GM19035 (cell line): Measurements from ENCODE around the gene FAM20C.
"Not testable (repeated sequence)": the region's sequence is repeated elsewhere in the genome, so short reads cannot be mapped to it uniquely, and the experiment has no call there.

ENCODE experiments used
- ATAC-seq: cut with Tn5 transposase; IDR thresholded peaks from one replicate; pipeline ENCODE4 v1.9.1; 2021; ENCODE audit not compliant: unreplicated experiment

Gene FAM20C

DNA sequence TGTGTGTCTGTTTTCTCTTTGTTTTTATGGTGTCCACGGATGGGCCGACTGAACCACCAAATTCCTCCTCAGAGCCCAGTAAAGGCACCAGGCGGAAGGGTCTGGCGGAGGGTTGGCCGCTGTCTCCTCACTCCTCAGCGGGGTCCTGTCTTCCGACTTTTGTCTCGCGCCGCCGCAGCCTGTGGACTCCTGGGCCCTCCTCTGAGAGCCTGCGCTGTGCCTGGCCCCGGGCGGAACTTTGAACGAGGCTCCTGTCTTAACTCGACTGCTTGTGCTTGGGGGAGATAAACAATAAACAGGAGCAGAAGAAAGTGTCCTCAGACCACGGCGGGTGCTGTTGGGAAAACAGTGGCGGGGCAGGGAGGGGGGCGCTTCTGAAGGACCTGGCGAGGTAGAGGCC lies 2.2 kb upstream of the FAM20C start:
- ATAC-seq, result no peak

DNA sequence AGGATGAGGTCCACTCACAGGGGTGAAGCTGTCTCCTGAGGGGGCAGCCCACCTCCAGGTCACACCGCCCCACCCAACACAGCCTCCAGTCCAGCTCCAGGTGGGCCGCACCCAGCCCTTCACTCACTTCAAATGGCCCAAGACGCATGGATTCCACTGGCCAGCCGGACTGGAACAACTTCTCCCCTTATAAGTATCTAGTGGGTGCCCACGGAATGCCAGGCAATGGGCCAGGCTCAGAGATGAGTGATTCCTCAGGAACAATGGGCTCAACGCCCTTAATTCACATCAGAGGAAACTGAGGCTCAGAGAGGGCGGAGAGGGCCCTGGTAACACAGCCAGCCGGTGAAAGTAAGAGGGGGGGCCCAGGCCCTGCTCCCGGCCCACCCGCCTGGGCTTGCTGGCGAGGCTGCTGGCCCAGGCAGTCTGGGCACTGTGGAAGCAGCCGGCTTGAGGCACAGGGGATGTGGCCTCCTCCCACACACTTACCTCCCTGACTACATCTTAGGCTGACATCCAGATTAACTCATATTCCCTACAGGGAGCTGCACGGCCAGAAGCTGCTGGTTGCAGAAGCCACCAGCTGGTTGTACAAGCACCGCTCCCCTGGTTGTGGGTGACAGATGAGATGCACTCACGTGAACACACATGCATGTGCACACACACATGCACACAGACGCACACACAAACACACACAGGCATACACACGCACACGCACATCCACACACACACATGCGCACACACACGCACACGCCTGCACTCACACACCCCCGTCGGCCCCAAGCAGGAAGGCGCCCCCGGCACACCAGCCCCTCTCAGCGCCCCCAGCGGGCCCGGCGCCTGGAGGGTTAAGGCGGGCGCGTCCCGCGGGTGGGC lies 1.0 kb upstream of the FAM20C start:
- no peak for ATAC-seq

DNA sequence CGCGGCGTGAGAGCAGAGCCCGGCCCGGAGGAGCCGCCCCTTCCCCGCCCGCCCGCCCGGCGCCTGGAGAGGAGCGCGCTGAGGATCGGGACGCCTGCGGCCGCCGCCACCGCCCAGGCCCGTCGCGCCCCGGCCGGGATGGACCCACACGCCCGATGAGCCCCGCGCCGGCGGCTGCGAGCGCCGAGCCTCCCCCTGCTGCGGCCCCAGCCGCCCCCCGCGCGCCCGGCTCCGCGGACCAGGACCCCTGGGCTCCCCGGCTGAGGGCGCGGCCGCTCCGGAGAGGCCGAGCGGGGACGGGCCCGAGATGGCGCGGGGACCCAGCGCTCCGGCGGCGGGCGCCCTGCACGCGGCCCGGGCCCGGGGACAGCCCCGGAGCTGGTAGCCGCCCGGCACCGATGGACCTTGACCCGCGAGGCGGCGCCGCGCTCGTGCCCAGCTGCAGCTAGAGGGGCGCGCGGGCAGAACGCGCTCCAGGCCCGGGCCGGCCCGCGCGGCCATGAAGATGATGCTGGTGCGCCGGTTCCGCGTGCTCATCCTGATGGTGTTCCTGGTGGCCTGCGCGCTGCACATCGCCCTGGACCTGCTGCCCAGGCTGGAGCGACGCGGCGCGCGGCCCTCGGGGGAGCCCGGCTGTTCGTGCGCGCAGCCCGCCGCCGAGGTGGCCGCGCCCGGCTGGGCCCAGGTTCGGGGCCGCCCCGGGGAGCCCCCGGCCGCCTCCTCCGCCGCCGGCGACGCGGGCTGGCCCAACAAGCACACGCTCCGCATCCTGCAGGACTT lies 520 bp downstream of the FAM20C start:
- ATAC-seq, result no peak

DNA sequence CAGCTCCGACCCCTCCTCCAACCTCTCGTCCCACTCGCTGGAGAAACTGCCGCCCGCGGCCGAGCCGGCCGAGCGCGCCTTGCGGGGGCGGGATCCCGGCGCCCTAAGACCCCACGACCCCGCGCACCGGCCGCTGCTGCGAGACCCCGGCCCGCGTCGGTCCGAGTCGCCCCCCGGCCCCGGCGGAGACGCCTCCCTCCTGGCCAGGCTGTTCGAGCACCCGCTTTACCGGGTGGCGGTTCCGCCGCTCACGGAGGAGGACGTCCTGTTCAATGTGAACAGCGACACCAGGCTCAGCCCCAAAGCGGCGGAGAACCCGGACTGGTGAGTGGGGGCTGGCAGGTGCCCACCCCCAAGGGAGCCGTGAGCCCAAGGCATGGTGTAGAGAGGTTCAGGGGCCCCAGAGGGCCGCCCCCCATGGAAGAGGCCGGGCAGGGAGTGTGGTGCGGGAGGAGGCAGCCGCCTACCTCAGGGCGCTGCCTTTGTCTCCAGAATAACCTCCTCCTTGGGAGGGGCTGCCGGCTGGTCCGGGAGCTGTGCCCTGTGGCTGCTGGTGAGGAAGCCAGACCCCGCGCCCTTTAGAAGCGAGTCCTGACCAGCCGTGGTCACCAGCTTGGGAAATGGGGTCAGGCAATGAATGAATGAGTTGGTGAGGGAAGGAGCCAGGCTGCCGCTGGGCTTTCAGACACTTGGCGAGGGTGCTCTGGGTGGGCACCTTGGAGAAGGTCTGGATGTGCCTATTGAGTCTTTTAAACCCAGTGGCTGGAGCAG lies 1.3 kb downstream of the FAM20C start:
- ATAC-seq, result no peak

DNA sequence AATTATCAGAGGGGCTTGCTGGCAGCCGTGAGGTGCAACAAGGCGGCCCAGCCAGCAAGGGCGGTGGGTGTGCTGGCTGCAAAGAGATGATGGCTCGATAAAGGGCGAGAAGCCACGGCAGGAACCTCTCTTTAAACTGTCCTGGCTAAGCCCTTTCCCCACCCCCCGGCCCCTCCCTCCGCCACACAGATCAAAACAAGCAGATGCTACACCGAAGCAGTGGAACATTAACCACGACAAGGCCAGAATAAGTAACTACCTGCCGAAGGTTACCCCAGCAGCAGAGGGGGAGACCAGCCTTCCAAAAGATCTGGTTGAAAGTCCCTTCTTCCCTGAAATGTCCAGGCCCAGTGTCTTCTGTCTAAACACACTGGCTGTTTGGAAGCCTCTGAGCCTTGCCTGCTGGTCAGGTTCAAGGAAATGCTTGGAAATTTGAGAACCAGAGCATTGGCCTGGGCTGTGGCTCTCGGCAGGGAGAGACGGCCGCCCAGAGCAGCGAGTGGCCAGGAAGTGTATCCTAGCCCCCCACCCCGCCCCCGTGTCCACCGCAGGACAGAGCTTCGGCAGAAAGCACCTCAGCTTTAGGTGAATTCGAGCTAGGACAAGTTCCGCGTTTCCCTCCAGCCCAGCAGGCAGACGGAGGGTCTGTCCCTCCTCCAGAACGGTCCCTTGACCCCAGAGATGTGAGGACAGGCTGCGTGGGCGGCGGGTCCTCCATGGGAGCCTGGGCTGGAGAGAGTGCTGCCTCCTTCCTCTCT lies 2.1 kb downstream of the FAM20C start:
- no peak for ATAC-seq

DNA sequence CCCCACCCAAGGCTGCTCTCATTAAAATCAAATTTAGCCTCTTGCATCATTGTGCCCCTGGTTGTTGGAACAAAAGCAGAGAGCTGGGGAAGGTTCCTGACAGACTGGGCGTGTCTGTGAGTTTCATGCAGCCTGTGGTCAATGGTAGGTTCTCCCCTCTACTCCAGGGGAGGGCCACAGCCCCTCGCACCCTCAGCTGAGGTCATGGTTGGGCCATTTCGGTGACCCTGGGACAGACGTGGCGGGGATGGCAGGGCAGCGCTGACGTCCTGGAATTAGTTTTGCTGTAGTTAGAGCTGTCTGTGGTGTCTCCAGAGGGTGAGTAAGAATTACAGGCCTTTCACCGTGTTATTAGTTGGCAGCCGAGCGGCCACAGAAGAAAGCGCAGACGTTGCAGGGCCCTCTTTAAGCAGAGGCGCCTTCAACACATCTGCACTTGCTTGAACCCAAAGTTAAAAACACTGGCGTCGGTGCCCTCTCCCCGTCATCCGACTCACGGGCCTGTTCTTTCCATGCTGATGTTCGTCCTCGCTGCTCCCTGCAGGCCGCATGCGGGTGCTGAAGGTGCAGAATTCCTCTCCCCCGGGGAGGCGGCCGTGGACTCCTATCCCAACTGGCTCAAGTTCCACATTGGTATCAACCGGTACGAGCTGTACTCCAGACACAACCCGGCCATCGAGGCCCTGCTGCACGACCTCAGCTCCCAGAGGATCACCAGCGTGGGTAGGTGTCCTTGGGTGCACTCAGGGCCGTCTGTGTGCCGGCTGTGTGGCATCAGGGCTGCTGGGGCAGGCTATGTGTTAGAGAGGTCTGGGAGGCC lies 2.8 kb downstream of the FAM20C start:
- no peak for ATAC-seq

DNA sequence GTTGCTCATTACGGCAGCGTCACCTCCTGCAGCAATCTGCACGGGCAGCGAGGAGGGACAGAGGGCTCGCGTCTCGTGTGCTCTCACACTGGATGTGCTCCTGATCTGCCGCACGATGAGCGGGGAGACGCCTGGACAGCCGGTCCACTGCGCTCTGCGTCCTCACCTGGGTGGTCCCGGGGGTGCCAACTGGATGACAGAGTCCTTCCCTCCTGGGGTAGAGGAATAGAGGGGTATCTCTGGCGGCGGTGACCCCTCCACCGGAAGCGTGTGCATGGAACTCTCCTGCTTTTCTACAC lies 3.4 kb downstream of the FAM20C start:
- no peak for ATAC-seq

DNA sequence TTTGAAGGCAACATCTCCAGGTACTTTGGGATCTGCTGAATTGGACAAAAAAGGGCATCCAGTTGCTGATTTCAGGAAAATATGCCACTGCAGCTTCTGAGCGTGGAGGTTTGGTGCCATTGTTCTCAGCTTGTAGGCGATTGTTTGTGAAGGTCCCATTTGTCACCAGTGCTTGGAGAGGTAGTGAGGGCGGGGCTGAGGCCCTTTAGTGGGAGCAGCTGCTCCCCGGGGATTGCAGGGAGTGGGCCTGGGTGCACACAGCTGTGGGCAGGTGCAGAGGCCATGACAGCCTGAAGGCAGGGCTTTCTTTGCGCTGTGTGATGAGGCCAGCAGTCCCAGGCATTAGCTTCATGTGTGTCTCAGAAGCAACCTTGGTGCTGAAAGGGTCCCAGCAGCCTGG lies 3.9 kb downstream of the FAM20C start:
- no peak for ATAC-seq

DNA sequence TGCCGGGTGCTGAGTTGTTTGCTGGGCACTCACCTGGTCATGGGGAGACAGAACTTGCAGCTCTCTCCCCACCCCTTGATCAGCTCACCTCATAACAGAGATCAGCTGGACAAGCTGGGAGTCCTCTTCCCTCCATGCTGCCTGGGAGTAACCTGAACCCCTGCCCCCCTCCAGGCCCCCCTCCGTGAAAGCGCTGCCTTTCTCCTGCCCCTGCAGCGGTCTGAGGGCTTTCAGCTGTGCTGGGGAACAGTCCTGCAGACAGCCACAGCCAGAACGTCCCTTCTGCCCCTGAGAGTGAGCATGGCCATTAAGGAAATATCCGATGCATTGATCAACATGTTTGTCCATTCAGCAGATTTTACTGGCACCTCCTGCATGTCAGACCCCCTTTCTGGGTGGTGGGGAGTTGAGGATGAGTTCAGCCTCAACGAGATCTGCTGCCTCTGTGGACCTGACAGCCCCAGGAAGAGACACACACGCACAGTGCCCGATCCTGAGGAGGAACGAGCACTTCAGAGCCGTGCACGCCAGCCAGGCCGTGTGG lies 4.5 kb downstream of the FAM20C start:
- no peak for ATAC-seq

DNA sequence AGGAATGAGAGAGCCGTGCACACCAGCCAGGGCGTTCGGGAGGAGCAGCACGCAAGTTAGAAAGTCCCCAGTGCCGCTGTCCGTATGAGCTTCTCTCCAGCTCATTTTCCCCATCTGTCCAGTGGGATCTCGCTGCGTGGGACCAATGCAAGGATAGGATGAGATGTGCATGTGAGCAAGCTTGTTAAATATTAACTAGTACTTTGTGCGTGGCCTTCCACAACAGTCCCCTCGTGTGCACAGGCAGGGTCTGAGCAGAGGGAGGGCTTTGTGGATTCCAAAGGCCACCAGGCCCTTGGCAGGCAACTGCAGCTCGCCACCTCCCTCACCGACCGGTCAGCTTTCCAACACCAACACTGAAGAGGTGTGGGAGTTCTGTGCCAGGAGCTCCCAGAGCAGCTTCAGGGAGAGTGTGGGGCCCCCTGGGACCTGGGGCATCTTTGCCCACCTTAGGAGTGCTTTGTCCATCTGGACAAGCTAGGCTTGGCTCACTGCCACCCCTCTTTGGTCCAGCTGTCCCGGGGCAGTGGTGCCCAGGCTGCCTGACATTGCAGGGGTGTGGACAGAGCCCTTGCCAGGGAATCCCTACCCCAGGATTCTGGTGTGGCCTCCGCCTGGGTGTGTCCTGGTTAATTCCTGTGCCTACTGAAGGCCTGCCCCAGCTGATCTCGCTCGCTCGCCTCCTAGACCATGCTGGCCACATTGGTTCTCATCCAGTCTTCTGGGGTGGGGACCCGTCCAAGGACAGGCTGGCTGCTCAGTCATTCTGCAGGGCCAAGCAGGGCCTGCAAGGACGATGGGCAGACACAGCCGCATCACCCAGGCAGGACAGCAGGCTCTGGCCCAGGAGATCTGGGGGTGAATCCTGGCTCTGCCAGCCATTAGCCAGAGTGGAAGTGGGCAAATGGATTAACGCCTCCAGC lies 5.3 kb downstream of the FAM20C start:
- no peak for ATAC-seq

DNA sequence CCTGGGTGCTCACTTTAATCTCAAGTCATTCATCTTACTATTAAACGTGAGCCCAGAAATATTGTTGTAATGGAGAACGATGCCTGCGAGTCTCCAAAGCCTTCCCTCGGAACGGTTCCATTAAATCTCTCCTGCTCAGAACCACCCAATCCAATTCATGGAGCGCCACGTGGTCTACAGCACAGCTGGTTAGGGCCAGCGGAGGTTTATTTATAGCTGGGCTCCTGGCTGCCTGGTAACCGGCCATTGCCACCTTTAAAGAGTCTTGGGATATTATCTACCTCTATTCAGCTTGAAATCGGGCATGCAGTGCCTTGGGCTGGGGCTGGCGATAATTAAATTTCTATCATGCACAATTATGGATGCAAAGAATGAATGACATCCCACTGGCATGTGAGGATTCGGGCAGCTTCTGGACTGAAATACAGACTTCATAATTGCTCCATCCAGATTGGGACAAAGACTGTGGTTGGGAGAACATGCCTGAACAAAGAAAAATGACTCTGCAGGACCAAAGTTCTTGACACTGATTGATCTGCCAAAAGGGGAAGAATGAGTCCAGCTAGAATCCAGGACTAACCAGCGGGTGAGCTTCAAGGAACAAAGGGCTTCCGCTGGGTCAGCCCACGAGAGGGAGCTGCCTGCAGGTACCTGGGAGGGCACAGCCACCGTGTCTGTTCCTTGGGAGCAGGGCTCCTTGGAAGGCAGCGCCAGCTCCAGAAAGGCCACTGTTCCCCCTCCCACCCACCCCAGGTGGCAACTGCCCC lies 7.3 kb downstream of the FAM20C start:
- ATAC-seq, result no peak

DNA sequence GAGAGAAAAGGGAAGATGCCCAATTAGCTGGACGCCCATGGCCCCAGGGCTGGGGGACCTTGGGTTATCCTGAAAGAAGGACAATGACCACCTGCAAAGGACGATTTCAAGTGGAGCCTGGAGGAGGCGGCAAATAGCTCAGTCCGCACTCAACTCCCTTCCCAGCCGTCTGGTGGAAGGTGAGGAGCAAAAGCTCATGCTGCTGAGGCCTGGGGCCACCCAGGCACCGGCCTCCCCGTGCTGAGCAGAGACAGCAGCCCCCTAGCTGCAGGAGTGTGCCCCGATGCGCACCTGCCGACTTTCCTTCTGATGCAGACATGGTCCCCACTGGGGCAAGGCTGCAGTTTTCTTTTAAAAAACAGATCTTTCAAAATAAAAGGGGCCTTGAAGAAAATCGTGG lies 7.9 kb downstream of the FAM20C start:
- no peak for ATAC-seq

DNA sequence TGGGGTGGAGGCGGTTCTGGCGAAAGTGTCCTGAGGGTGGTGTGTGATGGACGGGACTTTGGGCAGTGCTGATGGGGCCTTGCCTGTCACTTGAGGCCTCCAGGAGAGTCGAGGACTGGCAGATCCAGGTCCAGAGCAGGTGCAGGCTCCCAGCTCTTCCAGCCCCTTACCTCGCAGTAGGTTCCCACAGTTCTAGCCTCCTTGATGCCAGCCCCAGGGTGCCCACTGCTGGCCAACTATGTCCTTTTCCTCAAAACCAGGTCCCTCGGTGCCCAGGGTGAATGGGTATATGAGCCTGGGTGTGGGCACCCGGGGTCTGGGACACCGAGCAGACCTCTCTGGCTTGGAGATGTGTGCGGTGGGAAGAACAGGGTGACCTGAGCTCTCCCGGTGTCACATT lies 8.3 kb downstream of the FAM20C start:
- no peak for ATAC-seq

DNA sequence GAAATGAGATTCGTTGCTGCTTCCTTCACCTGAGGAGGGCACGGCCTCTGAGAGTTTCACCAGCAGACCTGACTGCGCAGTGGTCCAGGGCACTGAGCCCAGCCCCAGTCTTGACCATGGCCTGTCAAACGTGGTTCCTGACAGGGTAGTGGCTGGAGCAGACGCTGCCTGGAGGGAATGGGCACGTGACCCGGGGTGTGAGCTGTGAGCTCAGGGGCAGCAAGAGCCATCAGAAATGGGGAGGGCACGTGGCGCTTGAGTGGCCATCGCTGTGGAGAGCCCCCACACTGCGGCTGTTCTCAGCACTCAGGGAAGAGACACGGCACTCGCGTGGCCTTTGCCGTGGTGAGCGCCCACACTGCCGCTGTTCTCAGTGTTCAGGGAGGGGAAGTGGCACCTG lies 12.0 kb downstream of the FAM20C start:
- ATAC-seq, result no peak

DNA sequence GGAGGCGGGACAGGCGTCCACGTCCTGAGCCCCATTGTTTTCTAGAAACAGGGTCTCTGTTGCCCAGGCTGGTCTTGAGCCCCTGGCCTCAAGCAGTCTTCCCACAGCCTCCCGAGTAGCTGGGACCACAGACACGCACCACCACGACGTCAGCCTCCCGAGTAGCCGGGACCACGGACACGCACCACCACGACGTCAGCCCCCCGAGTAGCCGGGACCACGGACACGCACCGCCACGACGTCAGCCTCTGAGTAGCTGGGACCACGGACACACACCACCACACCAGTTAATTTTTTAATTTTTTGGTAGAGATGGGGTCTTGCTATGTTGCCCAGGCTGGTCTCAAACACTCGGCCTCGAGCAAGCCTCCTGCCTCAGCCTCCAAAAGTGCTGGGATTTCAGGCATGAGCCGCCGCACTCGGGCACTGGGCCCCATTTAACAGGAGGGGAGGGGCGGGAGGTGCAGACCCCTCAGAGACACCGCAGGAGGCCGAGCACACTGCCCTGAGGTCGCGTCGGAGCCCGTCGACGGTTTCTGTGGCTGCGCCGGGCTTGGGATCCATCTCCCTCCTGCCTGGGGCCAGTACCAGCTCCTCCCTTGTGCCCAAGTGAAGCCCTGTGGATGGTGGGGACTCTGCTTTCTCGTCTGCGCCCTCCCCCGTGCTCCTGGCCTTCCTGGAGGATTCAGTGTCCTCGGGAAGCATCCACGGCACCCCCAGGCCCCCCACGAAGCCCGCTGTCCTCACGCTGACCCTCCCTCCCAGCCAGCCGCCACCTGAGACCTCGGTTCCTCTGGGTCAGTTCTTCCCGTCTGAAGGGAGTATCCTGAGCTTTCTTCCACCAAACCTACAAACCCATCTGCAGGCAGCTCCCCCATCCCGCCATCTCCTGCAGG lies 13.0 kb downstream of the FAM20C start:
- ATAC-seq, result no peak

DNA sequence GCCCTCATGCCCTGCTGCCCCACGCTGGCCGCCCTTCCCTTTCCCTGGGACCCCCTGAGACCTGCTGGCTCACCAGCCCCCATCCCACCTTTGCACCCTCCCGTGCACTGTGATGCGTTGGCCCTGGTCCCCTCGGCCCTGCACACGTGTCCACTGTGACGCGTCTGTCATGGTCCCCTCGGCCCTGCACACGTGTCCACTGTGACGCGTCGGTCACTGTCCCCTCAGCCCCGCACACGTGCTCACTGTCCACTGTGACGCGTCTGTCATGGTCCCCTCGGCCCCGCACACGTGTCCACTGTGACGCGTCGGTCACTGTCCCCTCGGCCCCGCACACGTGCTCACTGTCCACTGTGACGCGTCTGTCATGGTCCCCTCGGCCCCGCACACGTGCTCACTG lies 14.0 kb downstream of the FAM20C start:
- ATAC-seq, result not testable (repeated sequence)
